HEK293T (cell line): ENCODE data around the gene LIMS2.

ENCODE experiments used
- CTCF ChIA-PET: fragments of 350-600 bp; formaldehyde crosslinking; extraction: SDS; loops from one replicate; lab custom pipeline; 2021; ENCODE audit warnings: antibody characterized with exemption, inconsistent platforms; lab: Yijun Ruan, JAX
- POLR2A ChIA-PET: fragments of 350-600 bp; formaldehyde crosslinking; extraction: SDS; loops from one replicate; lab custom pipeline; 2020; ENCODE audit warnings: antibody characterized with exemption, inconsistent platforms; lab: Yijun Ruan, JAX
- DNase-seq: peaks from one replicate; pipeline ENCODE4 v3.0.0; 2012; ENCODE audit warnings: mixed read lengths; ENCODE audit errors: extremely low spot score
- ARNT ChIP-seq: fragments of 450-650 bp; IDR thresholded peaks from 2 replicates; pipeline ENCODE4 v1.6.1; 2017; ENCODE audit warnings: mild to moderate bottlenecking
- BHLHE40 ChIP-seq: fragments of 450-650 bp; IDR thresholded peaks from 2 replicates; pipeline ENCODE4 v1.6.1; 2016; ENCODE audit warnings: mild to moderate bottlenecking, moderate library complexity, borderline replicate concordance
- CTBP1 ChIP-seq: fragments of 450-650 bp; IDR thresholded peaks from 2 replicates; pipeline ENCODE4 v1.6.1; 2016; ENCODE audit warnings: borderline replicate concordance
- ELF4 ChIP-seq: fragments of 450-650 bp; IDR thresholded peaks from 2 replicates; pipeline ENCODE4 v1.6.1; 2017; ENCODE audit warnings: antibody characterized with exemption
- FOXA1 ChIP-seq: fragments of 450-650 bp; IDR thresholded peaks from 2 replicates; pipeline ENCODE4 v1.6.1; 2016; ENCODE audit warnings: mild to moderate bottlenecking
- FOXK2 ChIP-seq: fragments of 450-650 bp; IDR thresholded peaks from 2 replicates; pipeline ENCODE4 v1.6.1; 2016; ENCODE audit warnings: mild to moderate bottlenecking
- FOXM1 ChIP-seq: fragments of 450-650 bp; IDR thresholded peaks from 2 replicates; pipeline ENCODE4 v1.6.1; 2017; ENCODE audit warnings: mild to moderate bottlenecking, borderline replicate concordance
- HDGF ChIP-seq: fragments of 450-650 bp; IDR thresholded peaks from 2 replicates; pipeline ENCODE4 v1.6.1; 2017; ENCODE audit warnings: antibody characterized with exemption, borderline replicate concordance
- L3MBTL2 ChIP-seq: fragments of 450-650 bp; conservative IDR thresholded peaks from 2 replicates; pipeline ENCODE4 v1.6.1; 2016; ENCODE audit warnings: mild to moderate bottlenecking
- LEF1 ChIP-seq: fragments of 450-650 bp; IDR thresholded peaks from 2 replicates; pipeline ENCODE4 v1.6.1; 2017; ENCODE audit warnings: mild to moderate bottlenecking, borderline replicate concordance
- NFRKB ChIP-seq: fragments of 450-650 bp; IDR thresholded peaks from 2 replicates; pipeline ENCODE4 v1.6.1; 2016; ENCODE audit warnings: mild to moderate bottlenecking, moderate library complexity
- SP1 ChIP-seq: fragments of 450-650 bp; IDR thresholded peaks from 2 replicates; pipeline ENCODE4 v1.6.1; 2017
- SUZ12 ChIP-seq: fragments of 450-650 bp; IDR thresholded peaks from 2 replicates; pipeline ENCODE4 v1.6.1; 2016; ENCODE audit warnings: mild to moderate bottlenecking
- TARDBP ChIP-seq: fragments of 450-650 bp; IDR thresholded peaks from 2 replicates; pipeline ENCODE4 v1.6.1; 2016
- ZNF384 ChIP-seq: fragments of 450-650 bp; IDR thresholded peaks from 2 replicates; pipeline ENCODE4 v1.6.1; 2016
- TF ChIP-seq, protein P1 (sequence below): fragments of 450-650 bp; IDR thresholded peaks from 2 replicates; pipeline ENCODE4 v1.6.1; 2016

LIMS2 gene

DNA sequence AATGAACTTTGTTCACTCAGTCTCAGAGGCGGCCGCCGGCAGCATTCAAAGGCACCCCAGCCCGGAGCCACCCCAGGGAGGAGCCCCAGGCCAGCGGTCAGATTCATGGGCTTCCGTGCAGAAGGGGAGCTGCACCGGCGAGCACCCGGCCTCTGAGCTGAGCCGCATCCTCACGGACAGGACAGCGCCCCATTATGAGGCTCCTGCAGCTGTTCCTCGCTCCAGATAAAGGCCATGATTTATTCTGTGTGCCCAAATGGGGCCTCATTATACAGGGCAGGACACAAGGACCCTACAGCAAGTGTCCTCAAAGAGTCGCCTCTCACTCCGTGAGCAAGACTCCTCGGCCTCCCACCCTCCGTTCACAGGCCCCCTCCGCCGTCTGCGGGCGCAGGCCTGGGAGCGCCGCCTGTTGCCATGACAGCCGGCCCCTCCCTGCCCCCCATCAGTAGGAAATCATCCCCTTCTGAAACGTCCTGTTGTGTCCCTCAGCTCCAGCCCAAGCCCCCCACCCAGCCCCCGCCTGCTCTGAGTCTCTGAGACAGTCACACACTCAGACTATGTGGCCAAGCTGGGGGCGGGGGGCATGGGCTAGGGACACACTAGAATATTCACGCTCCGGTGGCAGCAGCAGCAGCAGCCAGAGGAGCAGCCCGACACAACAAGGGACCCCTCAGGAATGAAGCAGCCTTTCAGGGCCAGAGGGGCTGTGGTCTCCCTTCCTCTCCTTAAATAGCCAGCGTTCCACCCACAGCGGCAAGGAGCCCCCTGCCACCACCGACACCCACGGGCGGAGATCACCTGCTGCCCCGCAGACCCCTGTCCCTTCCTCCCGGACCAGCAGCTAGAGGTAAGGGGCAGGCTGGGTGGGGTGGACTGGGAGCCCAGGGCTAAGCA lies 29.7 kb downstream of the LIMS2 start, which contains the start of gene GPR17:
Gene GPR17 (plus strand): TSS at position 759 of the 897 bp plus-strand sequence. CDS start 4,583 bp downstream, outside the sequence.
- POLR2A ChIA-PET: no interaction called here
- CTCF ChIA-PET: no interaction called here
- no peak for DNase-seq
- no peak for TF ChIP-seq CTBP1
- TF ChIP-seq SP1: no peak
- no peak for TF ChIP-seq L3MBTL2
- TF ChIP-seq NFRKB: no peak
- no peak for TF ChIP-seq FOXK2
- no peak for TF ChIP-seq ELF4
- TF ChIP-seq FOXA1: no peak
- no peak for TF ChIP-seq LEF1
- no peak for TF ChIP-seq FOXM1
- TF ChIP-seq, protein P1, sequence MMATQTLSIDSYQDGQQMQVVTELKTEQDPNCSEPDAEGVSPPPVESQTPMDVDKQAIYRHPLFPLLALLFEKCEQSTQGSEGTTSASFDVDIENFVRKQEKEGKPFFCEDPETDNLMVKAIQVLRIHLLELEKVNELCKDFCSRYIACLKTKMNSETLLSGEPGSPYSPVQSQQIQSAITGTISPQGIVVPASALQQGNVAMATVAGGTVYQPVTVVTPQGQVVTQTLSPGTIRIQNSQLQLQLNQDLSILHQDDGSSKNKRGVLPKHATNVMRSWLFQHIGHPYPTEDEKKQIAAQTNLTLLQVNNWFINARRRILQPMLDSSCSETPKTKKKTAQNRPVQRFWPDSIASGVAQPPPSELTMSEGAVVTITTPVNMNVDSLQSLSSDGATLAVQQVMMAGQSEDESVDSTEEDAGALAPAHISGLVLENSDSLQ: no peak
- TF ChIP-seq TARDBP: no peak
- TF ChIP-seq ZNF384: no peak
- TF ChIP-seq HDGF: no peak
- TF ChIP-seq BHLHE40: no peak
- TF ChIP-seq SUZ12: no peak
- TF ChIP-seq ARNT: no peak

DNA sequence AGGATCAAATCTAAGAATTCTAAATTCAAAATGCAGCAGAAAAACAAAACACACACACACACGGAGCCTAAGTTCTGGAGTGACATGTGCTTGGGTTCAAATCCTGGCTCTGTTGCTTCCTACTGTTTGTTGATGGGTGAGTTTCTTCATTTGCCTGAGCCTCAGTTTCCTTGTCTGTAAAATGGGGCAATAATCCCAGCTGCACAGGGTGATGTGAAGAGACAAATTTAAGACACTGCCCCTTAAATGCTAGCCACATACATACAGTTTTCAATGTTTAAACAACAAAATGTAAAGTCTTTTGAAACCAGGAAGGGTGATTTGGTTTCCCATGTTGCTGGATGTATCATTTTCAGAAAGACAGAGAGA lies 30.3 kb downstream of the LIMS2 start:
- TF ChIP-seq L3MBTL2 (no peak), SUZ12 (no peak), ZNF384 (no peak), TARDBP (no peak), HDGF (no peak), FOXM1 (no peak), SP1 (no peak), FOXA1 (no peak), CTBP1 (no peak), FOXK2 (no peak), NFRKB (no peak), ARNT (no peak), ELF4 (no peak), LEF1 (no peak), BHLHE40 (no peak)
- TF ChIP-seq, protein P1: no peak
- CTCF ChIA-PET: no interaction called here
- DNase-seq: no peak
- POLR2A ChIA-PET: no interaction called here

DNA sequence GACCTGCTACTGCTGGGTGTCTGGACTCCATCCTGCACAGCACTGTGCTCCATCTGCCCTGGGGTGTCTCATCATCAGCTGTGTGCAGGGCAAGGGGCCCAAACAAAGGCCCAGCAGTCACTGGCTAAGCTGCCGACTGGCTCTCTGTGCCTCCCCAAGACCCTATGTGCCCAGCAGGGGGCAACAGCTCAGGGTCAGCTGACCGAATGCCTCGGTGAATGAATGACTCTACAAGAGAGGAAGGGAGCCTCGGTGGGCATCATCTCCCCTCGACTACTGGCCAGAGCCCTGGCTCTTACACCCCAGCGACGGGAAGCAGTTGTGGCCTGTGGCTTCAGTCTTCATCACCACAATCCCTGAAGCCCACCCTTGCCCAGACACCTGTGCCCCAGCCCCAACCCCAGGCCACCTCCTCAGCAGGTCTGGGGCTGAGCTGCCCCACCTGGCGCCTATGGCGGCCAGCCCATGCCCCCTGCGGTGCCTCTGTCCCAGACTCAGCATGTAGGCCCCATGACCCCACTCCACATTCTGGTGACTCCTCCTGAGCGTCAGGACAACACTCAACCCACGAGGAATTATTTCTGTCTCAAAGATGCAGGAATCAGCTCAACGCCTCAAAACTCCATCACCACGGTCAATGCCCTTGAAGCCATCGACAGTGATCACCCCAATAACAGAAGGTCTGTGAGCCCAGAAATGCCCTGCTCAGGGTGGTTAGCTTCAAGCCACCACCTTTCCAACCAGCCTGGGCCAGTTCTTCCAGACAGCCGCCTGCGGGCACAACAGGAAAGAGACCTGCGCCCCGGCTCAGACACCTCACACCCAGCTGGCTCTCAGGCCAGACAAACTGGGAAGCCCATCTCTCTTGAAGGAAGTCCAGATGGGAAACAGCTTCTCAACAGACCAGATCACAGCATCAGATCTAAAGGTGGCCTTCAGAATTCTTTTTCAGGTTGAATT lies 31.0 kb downstream of the LIMS2 start:
- ChIA-PET CTCF (interaction anchor here (0.6 to 1.6 kb wide), 2 partner anchors 53 to 194 kb away, joined by 3 read pairs; no protein-coding TSS in a partner anchor), POLR2A (no interaction called here)
- DNase-seq: no peak
- TF ChIP-seq LEF1 (no peak), ZNF384 (no peak), ARNT (no peak), L3MBTL2 (no peak), FOXA1 (no peak), CTBP1 (no peak), TARDBP (no peak), FOXK2 (no peak), BHLHE40 (no peak), SP1 (no peak), ELF4 (no peak)

DNA sequence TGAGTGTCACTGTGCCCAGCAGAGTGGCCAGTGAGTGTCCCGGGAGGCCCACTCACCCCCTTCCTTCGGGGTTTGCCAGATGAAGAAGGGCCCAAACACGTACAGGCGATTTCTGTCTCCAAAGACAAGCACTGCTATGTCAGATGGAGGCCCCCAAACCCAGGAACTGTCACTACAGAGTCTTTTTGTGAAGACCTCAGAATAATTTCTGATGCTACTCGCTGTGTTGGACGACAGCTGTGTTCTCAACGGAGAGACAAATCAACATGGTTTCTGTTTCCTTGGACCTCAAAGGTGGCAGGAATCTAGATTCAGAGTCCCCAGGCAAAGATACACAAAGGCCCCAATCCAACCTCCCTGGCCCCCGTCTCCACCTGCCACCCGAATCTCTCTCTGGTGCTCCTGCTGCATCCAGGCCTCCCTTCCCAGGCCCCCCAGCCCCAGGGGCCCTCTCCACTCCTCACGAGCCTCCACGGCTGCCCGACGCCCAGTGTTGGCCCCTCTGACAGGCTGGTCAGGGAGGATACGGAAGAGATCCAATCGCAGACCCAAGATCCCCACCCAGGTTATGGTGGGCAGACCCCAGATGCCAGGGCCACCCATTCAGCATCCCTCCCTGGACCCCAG lies 31.8 kb downstream of the LIMS2 start:
- no peak for DNase-seq
- ChIA-PET CTCF (interaction anchor here (1.6 kb wide), 1 partner anchor 53 kb away, joined by 3 read pairs; no protein-coding TSS in a partner anchor), POLR2A (no interaction called here)
- TF ChIP-seq SP1 (no peak), FOXK2 (no peak), L3MBTL2 (no peak), LEF1 (no peak), FOXM1 (no peak), ZNF384 (no peak), CTBP1 (no peak), FOXA1 (no peak), BHLHE40 (no peak), ELF4 (no peak), ARNT (no peak), NFRKB (no peak), HDGF (no peak), SUZ12 (no peak), TARDBP (no peak)
- TF ChIP-seq, protein P1: no peak
